A172 (cell line): ENCODE results near the gene ZBP1. TPM values are rescaled to one million over a fixed set of nuclear protein-coding genes. Genes with fewer than 3 reads are reported as not detected.

Source experiments
- DNase-seq: peaks from one replicate; pipeline ENCODE4 v3.0.0-alpha.2; 2015; ENCODE audit warnings: low spot score
- total RNA-seq: library from RNA; depleted of rRNA; stranded (reverse); fragments of >200 nt; shearing (Covaris generic); gene quantifications from 2 replicates; pipeline ENCODE4 v1.2.3, GENCODE V29; 2014

The ZBP1 gene
- total RNA-seq, 1 experiment from 2014 or later = not detected

DNA sequence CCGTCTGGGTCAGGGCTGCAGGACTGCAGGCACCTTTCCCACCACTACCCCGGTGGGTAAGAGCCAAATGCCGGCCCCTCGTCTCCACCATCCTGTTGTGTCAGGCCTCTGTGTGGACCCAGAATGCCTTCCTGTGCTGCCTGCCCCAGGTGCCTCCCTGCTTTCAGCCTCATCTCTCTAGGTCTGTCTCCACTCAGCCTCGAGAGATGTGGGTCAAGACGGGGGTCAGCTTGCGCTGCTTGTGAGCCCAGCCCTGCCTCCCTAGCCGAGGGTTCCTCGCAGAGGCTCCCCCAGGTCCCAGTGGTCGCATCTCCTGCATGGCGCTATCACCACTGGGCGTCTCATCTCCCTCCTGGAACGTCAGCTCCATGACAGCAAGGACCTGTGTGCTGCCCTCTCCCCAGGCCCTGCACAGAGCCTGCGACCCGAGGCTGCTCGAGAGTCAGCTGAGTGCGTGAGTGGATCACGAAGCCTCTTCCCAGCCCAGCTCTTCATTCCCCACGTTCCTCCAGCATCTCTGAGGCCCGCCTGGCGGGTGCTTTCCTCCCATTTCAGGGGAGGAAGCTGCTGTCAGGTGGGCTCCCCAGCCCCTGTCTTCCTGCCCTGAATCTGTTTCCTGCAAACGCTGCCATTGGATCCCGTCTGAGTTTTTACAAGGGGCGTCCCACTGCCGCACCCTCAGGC, 38.7 kb upstream of the ZBP1 start:
- no peak for DNase-seq

GRCh38 chr20:57658447-57658832, 38.2 kb upstream of the ZBP1 start:
- no peak for DNase-seq

DNA sequence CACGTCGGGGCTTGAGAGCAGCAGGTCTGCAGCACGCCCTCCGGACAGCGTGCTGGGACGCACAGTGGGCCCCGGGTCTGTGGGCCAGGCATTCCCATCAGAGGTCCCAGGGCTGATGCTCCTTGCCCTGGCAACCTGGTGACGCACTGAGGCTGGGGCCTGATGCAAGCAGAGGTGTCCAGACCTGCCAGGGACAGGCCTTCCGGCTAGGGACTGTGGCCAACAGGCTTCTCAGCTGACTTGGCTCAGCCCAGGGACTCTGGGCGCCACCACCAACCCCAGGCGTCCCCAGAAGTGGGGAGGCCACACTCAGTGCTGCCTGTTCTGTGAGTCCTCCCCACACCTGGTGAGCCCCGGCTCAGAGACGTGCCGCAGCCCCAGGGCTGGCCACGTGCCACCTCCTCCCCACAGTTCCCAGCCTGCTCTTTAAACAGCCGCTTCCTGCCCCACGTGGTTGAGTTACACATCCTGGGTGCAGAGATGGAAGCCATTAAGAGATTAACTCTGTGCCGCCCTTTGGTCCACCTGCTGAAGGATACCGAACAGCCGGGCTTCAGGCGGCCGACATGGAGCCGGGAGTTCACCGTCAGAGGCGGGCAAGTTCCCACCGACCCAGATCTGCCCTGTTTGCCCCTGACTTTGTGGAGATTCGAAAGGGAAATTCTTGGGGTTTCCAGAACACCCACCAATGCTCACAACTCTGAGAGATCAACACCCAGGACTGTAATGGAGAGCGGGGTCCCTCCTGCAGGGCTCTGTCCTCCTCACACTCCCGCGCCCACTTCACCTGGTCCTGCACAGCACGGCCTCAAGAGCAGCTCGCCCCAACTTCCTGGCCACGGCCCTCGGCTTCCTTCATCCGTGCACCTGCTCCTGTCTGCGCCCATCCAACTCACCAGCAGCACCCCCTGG, 37.6 kb upstream of the ZBP1 start:
- peak; percentile 29 for DNase-seq

DNA sequence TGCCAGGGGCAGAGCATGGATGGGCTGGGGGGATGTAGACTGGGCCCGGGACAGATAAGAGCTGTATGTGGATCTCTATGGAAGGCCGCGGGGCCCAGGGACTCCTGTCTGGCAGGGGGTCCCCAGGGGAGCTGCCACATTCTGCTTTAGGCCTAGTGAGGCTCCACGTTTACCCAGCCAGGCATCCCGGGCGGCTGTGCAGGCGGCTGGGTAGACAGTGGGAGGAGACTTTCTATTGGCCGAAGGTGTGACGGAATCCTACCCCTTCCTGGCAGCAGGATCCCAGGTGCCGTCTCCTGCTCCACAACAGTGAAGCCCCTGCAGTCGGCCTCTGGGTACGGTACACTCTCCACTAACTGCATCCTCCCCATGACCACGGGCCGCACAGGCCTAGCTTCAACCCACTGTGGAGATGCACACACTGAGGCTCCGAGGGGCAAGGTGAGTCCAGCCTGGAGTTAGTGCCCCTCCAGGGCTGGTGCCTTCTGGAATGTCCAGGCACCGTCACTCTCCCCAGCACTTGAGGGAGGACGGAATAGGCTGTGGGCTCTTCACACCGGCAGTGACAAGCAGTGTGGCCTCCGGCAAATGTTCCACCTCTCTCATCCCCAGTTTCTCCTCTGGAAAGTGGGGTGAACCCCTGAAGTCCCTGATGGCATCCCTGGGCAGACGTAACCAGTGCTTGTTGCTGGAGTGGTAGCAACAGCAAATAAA, 36.8 kb upstream of the ZBP1 start:
- DNase-seq = no peak

DNA sequence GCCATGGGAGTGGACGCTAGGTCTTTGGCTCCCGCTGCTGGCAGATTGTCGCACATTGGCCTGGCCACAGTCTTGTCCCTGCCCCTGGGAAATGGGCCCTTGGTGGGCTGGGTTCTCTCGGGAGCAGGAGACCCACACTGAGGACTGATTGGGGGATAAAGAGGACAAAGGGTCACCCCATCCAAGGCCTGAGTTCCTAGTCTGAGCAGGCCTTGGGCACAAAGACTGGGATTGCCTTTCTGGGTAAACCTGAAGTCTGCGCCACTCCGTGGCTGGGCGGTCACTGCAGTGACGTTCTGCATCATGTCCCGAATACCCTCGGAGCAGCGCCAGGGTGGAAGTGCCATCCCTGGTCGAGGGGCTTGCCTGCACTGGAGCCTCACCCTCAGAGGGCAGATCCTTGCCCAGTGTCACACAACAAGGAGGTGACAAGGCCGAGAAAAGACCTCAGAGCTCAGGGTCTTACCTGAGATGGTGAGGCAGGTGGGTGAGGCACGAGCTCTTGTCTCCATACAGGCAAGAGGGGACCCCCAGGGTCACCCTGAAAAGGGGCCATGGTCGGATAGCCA, 36.1 kb upstream of the ZBP1 start:
- DNase-seq = no peak

DNA sequence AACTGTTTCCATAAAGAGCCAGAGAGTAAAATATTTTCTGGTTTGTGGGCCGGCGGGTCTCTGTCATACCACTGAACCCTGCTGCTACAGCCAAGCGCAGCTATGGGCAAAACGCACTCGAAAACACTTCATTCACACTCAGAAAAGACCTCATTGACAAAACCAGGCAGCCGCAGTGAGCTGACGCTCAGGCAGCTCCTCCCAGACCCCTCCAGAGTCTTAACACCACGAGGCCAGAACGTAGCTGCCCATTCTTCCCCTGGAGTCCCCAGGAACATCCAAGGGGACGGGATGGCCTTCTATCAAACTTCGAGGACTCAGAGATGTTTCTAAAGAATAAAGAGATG, 35.6 kb upstream of the ZBP1 start:
- no peak for DNase-seq

- DNase-seq = no peak
Observed at GRCh38 chr20:57654998-57655808, 35.0 kb upstream of the ZBP1 start.

- DNase-seq = peak; percentile 55
Observed at GRCh38 chr20:57654363-57654997, 34.3 kb upstream of the ZBP1 start.

DNA sequence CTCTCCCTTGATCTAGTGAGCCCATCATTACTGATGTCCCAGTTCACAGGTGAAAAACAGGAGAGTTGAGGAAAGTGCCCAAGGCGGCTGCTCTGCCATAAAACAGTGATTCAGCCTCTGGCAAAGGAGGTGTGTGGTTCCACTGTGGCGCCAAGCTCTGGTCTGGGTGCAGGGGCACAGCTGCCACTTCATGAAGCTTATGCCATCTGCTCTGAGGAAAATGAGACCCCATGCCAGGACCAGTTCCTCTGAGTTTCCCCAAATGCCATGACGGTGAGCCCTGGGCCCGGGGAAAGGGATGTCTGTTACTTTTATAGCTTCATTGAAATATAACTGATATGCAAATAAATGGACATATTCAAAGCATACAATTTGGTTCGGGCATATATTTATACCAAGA, 33.7 kb upstream of the ZBP1 start:
- no peak for DNase-seq

GRCh38 chr20:57653546-57653900, 33.3 kb upstream of the ZBP1 start:
- DNase-seq = no peak

DNA sequence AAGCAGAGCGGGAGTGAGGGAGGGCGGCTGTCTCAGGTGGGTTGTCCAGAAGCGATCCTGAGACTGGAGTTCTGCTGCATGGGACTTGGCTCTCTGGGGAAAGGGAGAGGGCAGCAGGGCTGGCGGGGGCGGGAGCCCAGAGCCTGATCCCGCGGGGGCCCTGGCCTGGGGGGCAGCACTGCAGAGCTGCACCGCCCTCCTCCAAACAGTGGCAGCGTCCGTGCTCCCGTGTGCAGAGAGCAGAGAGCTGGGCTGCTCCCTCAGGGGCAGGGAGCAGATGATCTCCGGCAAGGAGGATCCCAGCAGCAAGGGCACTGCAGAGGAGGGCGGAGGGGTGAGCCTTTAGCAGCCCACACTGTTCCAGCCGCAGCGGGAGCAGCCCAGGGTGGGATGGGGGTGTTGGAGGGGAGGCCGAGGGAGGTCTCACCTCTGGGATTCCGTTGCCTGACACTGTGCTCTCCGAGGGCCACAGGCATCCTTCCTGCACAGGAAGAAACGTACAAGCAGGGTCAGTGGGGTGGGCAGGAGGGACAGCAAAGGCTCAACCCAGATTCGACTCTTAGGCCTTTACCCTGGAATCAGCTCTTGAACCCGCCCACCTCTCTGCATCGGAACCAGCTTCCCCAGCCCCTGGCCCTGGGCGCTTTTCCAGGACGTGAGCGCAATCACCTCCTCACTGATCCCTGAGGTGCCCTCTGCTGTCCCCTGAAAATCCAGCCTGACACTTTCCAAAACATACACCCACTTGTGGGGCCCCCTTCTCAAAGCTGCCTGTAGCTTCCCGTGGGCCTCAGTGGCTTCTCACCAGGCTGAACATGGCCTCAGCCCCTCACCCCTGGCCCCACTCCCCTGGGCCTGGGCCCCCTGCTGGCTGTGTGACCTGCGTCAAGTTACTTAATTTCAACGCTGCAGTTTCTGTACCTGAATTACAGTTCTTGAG, 32.6 kb upstream of the ZBP1 start:
- DNase-seq = no peak

DNA sequence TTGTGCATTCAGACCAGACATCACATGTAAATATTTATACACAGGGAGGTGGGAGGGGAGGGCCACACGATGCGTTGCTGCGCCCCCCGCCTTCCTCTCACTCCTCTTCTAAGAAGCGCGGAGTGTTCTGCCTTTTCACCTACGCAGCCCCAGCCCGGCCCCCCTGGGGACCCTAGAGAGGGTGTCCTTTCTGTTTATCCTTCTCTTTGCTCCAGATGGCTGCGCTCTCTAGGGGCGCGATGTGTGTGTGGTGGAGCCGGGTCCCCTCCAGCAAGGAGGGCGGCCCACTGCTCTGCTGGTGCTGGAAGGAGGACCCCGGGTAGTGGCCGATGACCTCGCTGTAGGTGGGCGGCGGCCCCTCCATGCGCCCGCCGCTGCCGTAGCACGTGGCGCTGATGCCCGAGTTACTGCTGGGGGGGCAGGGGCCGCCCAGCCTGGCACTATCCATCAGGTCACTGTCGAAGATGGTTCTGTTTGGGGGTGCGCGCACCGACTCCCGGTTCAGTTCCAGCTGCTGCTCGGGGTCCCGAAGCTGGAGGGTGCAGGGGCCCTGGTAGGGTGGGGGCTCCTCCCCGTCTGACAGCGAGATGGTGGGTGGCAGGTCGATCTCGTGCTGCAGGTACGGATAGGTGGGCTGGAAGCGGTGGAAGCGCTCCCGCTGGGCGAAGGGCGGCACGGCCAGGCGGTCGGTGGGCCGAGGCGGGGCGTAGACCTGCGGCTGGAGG, 31.8 kb upstream of the ZBP1 start:
- DNase-seq = no peak

DNA sequence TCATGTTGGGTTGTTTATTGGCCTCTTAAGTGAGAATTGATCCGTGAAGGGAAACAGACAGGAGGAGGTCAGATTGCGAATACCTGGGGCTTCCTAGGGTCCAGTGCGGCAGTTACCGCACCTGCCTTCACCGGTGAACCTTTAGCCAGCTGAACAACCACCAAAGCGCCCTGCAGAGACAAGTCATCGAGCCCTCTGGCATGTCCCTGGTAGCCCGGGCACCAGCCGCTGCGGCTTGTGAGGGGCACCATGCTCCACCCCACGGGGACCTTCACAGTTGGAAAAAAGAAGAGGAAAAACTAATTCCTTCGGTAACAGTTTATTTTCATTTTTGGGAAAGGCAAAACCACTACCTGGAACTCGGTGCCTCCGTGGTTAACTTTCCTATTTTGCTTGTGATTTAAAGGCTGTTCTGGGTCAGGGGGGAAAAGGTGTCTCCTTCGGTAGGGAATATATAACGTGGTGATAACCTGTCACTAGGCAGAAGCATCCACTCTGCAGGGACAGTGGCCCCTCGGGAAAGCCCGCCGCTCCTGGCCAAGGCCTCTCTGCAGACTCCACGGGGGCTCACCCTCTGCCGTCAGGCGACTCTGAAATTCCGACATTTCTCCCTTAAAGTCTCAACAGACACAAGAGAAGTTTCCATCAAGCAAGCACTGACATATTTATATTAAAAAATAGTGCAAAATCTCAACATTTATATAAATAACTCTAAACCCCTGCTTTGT, 30.7 kb upstream of the ZBP1 start:
- no peak for DNase-seq

GRCh38 chr20:57650266-57650665, 30.0 kb upstream of the ZBP1 start:
- no peak for DNase-seq

- DNase-seq = no peak
Observed at GRCh38 chr20:57649617-57650015, 29.4 kb upstream of the ZBP1 start.

DNA sequence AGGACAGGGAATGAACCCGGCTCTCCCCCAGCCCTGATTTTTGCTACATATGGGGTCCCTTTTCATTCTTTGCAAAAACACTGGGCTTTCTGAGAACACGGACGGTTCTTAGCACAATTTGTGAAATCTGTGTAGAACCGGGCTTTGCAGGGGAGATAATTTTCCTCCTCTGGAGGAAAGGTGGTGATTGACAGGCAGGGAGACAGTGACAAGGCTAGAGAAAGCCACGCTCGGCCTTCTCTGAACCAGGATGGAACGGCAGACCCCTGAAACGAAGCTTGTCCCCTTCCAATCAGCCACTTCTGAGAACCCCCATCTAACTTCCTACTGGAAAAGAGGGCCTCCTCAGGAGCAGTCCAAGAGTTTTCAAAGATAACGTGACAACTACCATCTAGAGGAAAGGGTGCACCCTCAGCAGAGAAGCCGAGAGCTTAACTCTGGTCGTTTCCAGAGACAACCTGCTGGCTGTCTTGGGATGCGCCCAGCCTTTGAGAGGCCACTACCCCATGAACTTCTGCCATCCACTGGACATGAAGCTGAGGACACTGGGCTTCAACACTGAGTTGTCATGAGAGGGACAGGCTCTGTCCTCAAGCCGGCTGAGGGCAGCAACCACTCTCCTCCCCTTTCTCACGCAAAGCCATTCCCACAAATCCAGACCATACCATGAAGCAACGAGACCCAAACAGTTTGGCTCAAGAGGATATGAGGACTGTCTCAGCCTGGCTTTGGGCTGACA, 28.8 kb upstream of the ZBP1 start:
- no peak for DNase-seq

DNA sequence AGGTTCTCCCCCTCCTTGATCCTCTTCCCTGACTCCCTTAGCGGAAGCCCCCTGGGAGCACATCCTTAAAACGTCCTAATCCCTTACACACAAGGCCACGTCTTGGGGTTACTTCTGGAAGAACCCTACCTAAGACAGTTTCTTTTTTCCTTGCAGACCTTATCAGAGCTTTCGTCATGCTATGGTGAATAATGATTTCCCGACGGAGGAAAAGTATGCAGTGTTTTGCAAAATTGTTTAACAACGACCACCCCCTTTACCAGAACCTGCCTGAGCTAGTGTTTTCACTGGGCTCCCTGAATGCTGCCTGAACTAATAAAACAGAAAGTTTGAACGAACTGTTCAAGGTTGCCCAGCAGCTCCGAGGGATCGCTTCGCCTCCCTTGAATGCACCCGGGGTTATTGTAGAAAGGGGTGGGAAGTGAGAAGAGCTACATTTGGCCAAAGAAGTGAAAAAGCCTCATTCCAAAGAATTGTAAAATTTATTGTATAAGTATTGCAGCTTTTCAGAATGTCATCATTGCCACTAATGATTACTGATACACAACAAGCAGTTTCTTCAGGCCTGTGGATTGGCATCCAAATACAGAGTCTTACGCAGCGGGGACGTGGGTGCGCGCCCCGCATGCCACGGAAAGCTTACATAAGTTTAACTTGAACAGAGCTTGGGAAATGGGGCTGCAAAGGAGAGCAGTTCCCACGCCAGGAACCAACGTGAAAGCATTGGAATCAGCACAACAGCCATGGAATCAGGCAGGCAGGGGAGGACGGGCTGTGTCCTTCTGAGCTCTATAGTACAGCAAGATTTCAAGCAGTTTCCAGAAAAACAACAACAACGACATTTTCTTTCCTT, 27.9 kb upstream of the ZBP1 start:
- no peak for DNase-seq
